Liver (tissue), 9 donors: ENCODE measurements around the gene LIMS2. TPM values are rescaled to one million over a fixed set of nuclear protein-coding genes. Genes with fewer than 3 reads are reported as not detected.

Source experiments
- DNase-seq: peaks from one replicate; pipeline ENCODE4 v3.0.0-alpha.2; 2017; ENCODE audit warnings: low spot score
- H3K27ac ChIP-seq, 2 donors: one replicate each; pipeline ENCODE4 v1.7.0; 2013; ENCODE audit warnings: inconsistent platforms in 2 of 2, low read length in 2 of 2, control low read depth in 1 of 2, low read depth in 1 of 2, mild to moderate bottlenecking in 1 of 2
- H3K27me3 ChIP-seq, 4 donors: one replicate each; pipeline versions ENCODE4 v1.6.1 to v1.7.0; 2013; ENCODE audit warnings: low read length in 3 of 4, inconsistent platforms in 1 of 4, mild to moderate bottlenecking in 1 of 4, moderate library complexity in 1 of 4; ENCODE audit not compliant: control insufficient read depth in 4 of 4, insufficient read depth in 4 of 4
- H3K36me3 ChIP-seq, 4 donors: one replicate each; pipeline versions ENCODE4 v1.6.1 to v1.7.0; 2013; ENCODE audit warnings: low read length in 3 of 4, mild to moderate bottlenecking in 3 of 4, low read depth in 1 of 4, moderate library complexity in 1 of 4; ENCODE audit not compliant: control insufficient read depth in 4 of 4, insufficient read depth in 3 of 4
- H3K4me1 ChIP-seq, 4 donors: one replicate each; pipeline versions ENCODE4 v1.6.1 to v1.7.0; 2013; ENCODE audit warnings: low read length in 3 of 4, mild to moderate bottlenecking in 3 of 4, moderate library complexity in 1 of 4; ENCODE audit not compliant: control insufficient read depth in 4 of 4, insufficient read depth in 4 of 4
- H3K4me3 ChIP-seq, 3 donors: one replicate each; pipeline versions ENCODE4 v1.6.1 to v1.7.0; 2013; ENCODE audit warnings: low read length in 3 of 3, control low read depth in 1 of 3, low read depth in 1 of 3, mild to moderate bottlenecking in 1 of 3
- H3K9ac ChIP-seq, 2 donors: one replicate each; pipeline ENCODE4 v1.7.0; 2013; ENCODE audit warnings: low read length in 2 of 2, mild to moderate bottlenecking in 2 of 2, moderate library complexity in 2 of 2, control low read depth in 1 of 2, low read depth in 1 of 2
- H3K9me3 ChIP-seq, 4 donors: one replicate each; pipeline versions ENCODE4 v1.6.1 to v1.7.0; 2013; ENCODE audit warnings: low read length in 3 of 4; ENCODE audit not compliant: control insufficient read depth in 4 of 4
- EGR1 ChIP-seq, 2 donors: IDR thresholded peaks; 2 replicates each; pipeline ENCODE4 v1.6.1; 2016 to 2018; ENCODE audit warnings: antibody characterized with exemption in 2 of 2, low read depth in 2 of 2
- FOXA1 ChIP-seq: IDR thresholded peaks from 2 replicates; pipeline ENCODE4 v1.6.1; 2016; ENCODE audit warnings: antibody characterized with exemption
- FOXA2 ChIP-seq: IDR thresholded peaks from 2 replicates; pipeline ENCODE4 v1.6.1; 2016; ENCODE audit warnings: antibody characterized with exemption
- GABPA ChIP-seq, 2 donors: IDR thresholded peaks in 1 of 2; conservative IDR thresholded peaks in 1 of 2; 2 replicates each; pipeline ENCODE4 v1.6.1; 2016; ENCODE audit warnings: antibody characterized with exemption in 2 of 2, mild to moderate bottlenecking in 1 of 2, moderate library complexity in 1 of 2
- HNF4A ChIP-seq, 2 donors: conservative IDR thresholded peaks; 2 replicates each; pipeline ENCODE4 v1.6.1; 2016; ENCODE audit warnings: antibody characterized with exemption in 2 of 2, mild to moderate bottlenecking in 2 of 2
- HNF4G ChIP-seq: IDR thresholded peaks from 2 replicates; pipeline ENCODE4 v1.6.1; 2016; ENCODE audit warnings: antibody characterized with exemption
- JUND ChIP-seq, 2 donors: IDR thresholded peaks; 2 replicates each; pipeline ENCODE4 v1.6.1; 2016; ENCODE audit warnings: antibody characterized with exemption in 2 of 2
- NR2F2 ChIP-seq: IDR thresholded peaks from 2 replicates; pipeline ENCODE4 v1.6.1; 2016; ENCODE audit warnings: antibody characterized with exemption
- RAD21 ChIP-seq, 2 donors: IDR thresholded peaks; 2 replicates each; pipeline ENCODE4 v1.6.1; 2016; ENCODE audit warnings: antibody characterized with exemption in 2 of 2, mild to moderate bottlenecking in 2 of 2
- RXRA ChIP-seq, 2 donors: IDR thresholded peaks; 2 replicates each; pipeline ENCODE4 v1.6.1; 2017 to 2018; ENCODE audit warnings: antibody characterized with exemption in 2 of 2, mild to moderate bottlenecking in 1 of 2
- SP1 ChIP-seq: IDR thresholded peaks from 2 replicates; pipeline ENCODE4 v1.6.1; 2018; ENCODE audit warnings: antibody characterized with exemption, mild to moderate bottlenecking
- TAF1 ChIP-seq: conservative IDR thresholded peaks from 2 replicates; pipeline ENCODE4 v1.6.1; 2016; ENCODE audit warnings: antibody characterized with exemption, mild to moderate bottlenecking
- YY1 ChIP-seq: IDR thresholded peaks from 2 replicates; pipeline ENCODE4 v1.6.1; 2016; ENCODE audit warnings: antibody characterized with exemption, mild to moderate bottlenecking
- WGBS: extraction: QIAGEN DNeasy Blood & Tissue Kit; methylation state at CpG from one replicate; pipeline ENCODE4 v1.1.7; 2013; 5-methylcytosine and 5-hydroxymethylcytosine counted together
- polyA plus RNA-seq, 2 donors: library from polyadenylated mRNA; stranded (reverse) in 1 of 2; unstranded in 1 of 2; fragments of 200-250 nt in 1 of 2; fragments of >200 nt in 1 of 2; fragmentation: Nextera tagmentation in 1 of 2; extraction: Ambion mirVana in 1 of 2; gene quantifications; one replicate each; pipeline versions ENCODE4 v1.2.1 to v1.2.3, GENCODE V29; 2013 to 2015
- total RNA-seq, 2 donors: library from RNA; depleted of rRNA; stranded (reverse); fragments of >200 nt; gene quantifications; one replicate each; pipeline ENCODE4 v1.2.3, GENCODE V29; 2014
- TF ChIP-seq, protein P1 (sequence below): IDR thresholded peaks from 2 replicates; pipeline ENCODE4 v1.6.1; 2016; ENCODE audit warnings: antibody characterized with exemption
- TF ChIP-seq, protein P2 (sequence below): IDR thresholded peaks from 2 replicates; pipeline ENCODE4 v1.6.1; 2016; ENCODE audit warnings: antibody characterized with exemption
- TF ChIP-seq, protein P3 (sequence below): IDR thresholded peaks from 2 replicates; pipeline ENCODE4 v1.6.1; 2016; ENCODE audit warnings: antibody characterized with exemption, mild to moderate bottlenecking
- TF ChIP-seq, protein P4 (sequence below): fragments of 150-350 bp; IDR thresholded peaks from 2 replicates; pipeline ENCODE4 v1.5.1; 2017; ENCODE audit warnings: improper control_type of control experiment, low read depth, low read length; ENCODE audit not compliant: missing input control
- donor health status: healthy.
- donor health status: healthy.
- donor health status: healthy.
- donor health status: healthy.
- donor health status: healthy.

Gene LIMS2
- total and polyA plus RNA-seq, 4 donors = 1.4 to 17.9 (median 16.1) TPM

DNA sequence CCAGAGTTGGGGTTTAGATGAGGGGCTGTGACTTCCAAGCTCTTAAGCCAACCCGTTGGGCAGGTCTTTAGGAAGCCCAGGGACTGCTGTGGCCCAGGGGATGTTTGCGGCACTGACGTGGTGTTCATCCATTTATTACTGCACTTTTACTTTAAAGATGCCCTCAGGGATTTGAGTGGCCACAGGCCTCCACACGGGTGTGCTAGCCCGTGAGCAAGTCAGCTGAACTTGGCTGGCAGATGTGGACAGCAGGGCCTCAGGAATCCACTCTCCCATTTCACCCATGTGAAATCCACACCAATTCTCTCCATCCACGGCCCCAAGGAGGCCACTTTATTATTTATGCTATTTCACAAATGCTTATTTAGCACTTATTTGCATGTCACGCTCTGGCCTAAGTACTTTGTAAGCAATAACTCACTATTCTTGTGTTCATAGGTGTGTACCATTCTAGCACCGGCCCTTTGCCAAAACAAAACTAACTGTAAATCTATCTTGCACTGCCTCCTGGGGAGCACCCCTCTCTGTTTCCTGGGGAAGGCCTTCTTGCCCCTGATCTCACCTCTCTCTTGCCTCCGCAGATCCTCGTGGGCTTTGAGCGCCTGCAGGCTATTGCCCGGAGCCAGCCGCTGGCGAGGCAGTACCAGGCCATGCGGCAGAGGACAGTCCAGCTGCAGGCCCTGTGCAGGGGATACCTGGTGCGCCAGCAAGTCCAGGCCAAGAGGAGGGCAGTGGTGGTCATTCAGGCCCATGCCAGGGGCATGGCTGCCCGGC is 68.5 kb downstream of the LIMS2 start:
- Histone ChIP-seq H3K4me3 (no peak overlapping the region), H3K27me3 (no peaks in the 10 kb centered on the region), H3K9ac (no peak overlapping the region), H3K36me3 (no peaks in the 10 kb centered on the region), H3K4me1 (no peaks in the 10 kb centered on the region), H3K27ac (no peak overlapping the region), H3K9me3 (peaks cover 0 to 13% (median 3%) of the 10 kb centered on the region in 4 donors)
- 94% methylated on average over 17 of the region's 17 CpGs for WGBS
- DNase-seq = no peak
- TF ChIP-seq JUND (IDR thresholded peaks at IDR 0.05) (no peak), RXRA (IDR thresholded peaks at IDR 0.05) (no peak), FOXA2 (no peak), FOXA1 (no peak), EGR1 (IDR thresholded peaks at IDR 0.05; ENCODE audit: low read depth in 2 of 2) (no peak), YY1 (no peak), NR2F2 (no peak), TAF1 (no peak)
- TF ChIP-seq, protein P1, sequence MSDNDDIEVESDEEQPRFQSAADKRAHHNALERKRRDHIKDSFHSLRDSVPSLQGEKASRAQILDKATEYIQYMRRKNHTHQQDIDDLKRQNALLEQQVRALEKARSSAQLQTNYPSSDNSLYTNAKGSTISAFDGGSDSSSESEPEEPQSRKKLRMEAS = no peak

DNA sequence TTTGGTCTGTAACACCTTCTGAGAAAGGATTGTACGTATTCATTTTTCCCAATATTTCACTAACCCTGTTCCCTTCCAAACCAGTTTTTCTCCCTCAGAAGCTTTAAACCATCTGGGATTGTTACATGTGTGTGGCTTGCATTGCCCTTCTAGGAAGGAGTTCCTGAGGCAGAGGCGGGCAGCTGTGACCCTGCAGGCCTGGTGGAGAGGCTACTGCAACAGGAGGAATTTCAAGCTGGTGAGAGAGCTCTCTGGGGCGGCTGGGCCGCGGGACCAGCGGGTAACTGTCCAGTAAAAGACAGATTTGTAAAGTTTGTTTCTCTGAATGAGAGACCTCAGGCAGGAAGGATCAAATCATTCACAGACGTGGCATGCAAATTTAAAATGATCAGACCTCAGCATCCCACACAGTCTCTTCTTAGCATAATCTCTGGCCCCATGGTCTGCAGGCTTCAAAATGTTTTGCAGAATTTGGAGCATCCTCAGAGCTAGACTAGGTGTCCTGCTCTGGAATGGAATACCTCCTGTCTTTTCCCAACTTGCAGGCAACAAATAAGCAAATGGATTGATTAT is 69.6 kb downstream of the LIMS2 start:
- H3K36me3 ChIP-seq = no peaks in the 10 kb centered on the region
- no peak for TF ChIP-seq RXRA (IDR thresholded peaks at IDR 0.05)
- TF ChIP-seq HNF4A (conservative IDR thresholded peaks at IDR 0.05) = no peak
- no peak for TF ChIP-seq HNF4G
- TF ChIP-seq, protein P2, sequence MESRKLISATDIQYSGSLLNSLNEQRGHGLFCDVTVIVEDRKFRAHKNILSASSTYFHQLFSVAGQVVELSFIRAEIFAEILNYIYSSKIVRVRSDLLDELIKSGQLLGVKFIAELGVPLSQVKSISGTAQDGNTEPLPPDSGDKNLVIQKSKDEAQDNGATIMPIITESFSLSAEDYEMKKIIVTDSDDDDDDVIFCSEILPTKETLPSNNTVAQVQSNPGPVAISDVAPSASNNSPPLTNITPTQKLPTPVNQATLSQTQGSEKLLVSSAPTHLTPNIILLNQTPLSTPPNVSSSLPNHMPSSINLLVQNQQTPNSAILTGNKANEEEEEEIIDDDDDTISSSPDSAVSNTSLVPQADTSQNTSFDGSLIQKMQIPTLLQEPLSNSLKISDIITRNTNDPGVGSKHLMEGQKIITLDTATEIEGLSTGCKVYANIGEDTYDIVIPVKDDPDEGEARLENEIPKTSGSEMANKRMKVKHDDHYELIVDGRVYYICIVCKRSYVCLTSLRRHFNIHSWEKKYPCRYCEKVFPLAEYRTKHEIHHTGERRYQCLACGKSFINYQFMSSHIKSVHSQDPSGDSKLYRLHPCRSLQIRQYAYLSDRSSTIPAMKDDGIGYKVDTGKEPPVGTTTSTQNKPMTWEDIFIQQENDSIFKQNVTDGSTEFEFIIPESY = no peak
- no peak for TF ChIP-seq TAF1
- TF ChIP-seq YY1 = no peak
- TF ChIP-seq, protein P3, sequence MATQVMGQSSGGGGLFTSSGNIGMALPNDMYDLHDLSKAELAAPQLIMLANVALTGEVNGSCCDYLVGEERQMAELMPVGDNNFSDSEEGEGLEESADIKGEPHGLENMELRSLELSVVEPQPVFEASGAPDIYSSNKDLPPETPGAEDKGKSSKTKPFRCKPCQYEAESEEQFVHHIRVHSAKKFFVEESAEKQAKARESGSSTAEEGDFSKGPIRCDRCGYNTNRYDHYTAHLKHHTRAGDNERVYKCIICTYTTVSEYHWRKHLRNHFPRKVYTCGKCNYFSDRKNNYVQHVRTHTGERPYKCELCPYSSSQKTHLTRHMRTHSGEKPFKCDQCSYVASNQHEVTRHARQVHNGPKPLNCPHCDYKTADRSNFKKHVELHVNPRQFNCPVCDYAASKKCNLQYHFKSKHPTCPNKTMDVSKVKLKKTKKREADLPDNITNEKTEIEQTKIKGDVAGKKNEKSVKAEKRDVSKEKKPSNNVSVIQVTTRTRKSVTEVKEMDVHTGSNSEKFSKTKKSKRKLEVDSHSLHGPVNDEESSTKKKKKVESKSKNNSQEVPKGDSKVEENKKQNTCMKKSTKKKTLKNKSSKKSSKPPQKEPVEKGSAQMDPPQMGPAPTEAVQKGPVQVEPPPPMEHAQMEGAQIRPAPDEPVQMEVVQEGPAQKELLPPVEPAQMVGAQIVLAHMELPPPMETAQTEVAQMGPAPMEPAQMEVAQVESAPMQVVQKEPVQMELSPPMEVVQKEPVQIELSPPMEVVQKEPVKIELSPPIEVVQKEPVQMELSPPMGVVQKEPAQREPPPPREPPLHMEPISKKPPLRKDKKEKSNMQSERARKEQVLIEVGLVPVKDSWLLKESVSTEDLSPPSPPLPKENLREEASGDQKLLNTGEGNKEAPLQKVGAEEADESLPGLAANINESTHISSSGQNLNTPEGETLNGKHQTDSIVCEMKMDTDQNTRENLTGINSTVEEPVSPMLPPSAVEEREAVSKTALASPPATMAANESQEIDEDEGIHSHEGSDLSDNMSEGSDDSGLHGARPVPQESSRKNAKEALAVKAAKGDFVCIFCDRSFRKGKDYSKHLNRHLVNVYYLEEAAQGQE = no peak
- TF ChIP-seq FOXA1 = no peak
- TF ChIP-seq, protein P4, sequence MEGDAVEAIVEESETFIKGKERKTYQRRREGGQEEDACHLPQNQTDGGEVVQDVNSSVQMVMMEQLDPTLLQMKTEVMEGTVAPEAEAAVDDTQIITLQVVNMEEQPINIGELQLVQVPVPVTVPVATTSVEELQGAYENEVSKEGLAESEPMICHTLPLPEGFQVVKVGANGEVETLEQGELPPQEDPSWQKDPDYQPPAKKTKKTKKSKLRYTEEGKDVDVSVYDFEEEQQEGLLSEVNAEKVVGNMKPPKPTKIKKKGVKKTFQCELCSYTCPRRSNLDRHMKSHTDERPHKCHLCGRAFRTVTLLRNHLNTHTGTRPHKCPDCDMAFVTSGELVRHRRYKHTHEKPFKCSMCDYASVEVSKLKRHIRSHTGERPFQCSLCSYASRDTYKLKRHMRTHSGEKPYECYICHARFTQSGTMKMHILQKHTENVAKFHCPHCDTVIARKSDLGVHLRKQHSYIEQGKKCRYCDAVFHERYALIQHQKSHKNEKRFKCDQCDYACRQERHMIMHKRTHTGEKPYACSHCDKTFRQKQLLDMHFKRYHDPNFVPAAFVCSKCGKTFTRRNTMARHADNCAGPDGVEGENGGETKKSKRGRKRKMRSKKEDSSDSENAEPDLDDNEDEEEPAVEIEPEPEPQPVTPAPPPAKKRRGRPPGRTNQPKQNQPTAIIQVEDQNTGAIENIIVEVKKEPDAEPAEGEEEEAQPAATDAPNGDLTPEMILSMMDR = no peak
- TF ChIP-seq RAD21 (IDR thresholded peaks at IDR 0.05) = no peak
- no peak for TF ChIP-seq EGR1 (IDR thresholded peaks at IDR 0.05; ENCODE audit: low read depth in 2 of 2)
- no peak for TF ChIP-seq SP1
- no peak for TF ChIP-seq GABPA (IDR thresholded peaks at IDR 0.05 in 1 of 2, conservative IDR thresholded peaks at IDR 0.05 in 1 of 2)
- no peaks in the 10 kb centered on the region for H3K4me1 ChIP-seq
- H3K4me3 ChIP-seq = no peak overlapping the region
- peaks cover 0 to 8% (median 0%) of the 10 kb centered on the region in 4 donors for H3K9me3 ChIP-seq
- H3K9ac ChIP-seq = no peak overlapping the region
- WGBS = 91% methylated on average over 7 of the region's 7 CpGs
- no peak overlapping the region for H3K27ac ChIP-seq
- H3K27me3 ChIP-seq = no peaks in the 10 kb centered on the region
- no peak for DNase-seq
